AG09309 (cell line): ENCODE measurements around the gene C1QTNF4.

ENCODE experiments used
- DNase-seq: peaks from one replicate; pipeline ENCODE4 v3.0.0-alpha.2; 2010; ENCODE audit warnings: low read depth
- H3K4me3 ChIP-seq: 2 replicates; pipeline ENCODE4 v1.5.1; 2011; ENCODE audit warnings: mild to moderate bottlenecking, low read depth, low read length, moderate library complexity; ENCODE audit not compliant: control insufficient read depth
- CTCF ChIP-seq: IDR thresholded peaks from 2 replicates; pipeline ENCODE4 v1.5.1; 2011; ENCODE audit warnings: mild to moderate bottlenecking, low read depth, low read length, inconsistent platforms; ENCODE audit not compliant: insufficient read depth, control insufficient read depth; ENCODE audit errors: missing control alignments

The C1QTNF4 gene

GRCh38 chr11:47595029-47595428 lies 818 bp upstream of the C1QTNF4 start:
- no peak for DNase-seq
- no peak overlapping the region for H3K4me3 ChIP-seq
- TF ChIP-seq CTCF: no peak

GRCh38 chr11:47593492-47593933 lies 698 bp downstream of the C1QTNF4 start:
- no peak overlapping the region for H3K4me3 ChIP-seq
- TF ChIP-seq CTCF: no peak
- no peak for DNase-seq

- no peak for DNase-seq
- no peak for TF ChIP-seq CTCF
- no peak overlapping the region for H3K4me3 ChIP-seq
Measured at GRCh38 chr11:47592970-47593369, 1.2 kb downstream of the C1QTNF4 start.

- no peak for TF ChIP-seq CTCF
- no peak for DNase-seq
- H3K4me3 ChIP-seq: no peak overlapping the region
Measured at GRCh38 chr11:47592251-47592650, 2.0 kb downstream of the C1QTNF4 start.

GRCh38 chr11:47591764-47592163 lies 2.4 kb downstream of the C1QTNF4 start:
- no peak for TF ChIP-seq CTCF
- no peak overlapping the region for H3K4me3 ChIP-seq
- no peak for DNase-seq

GRCh38 chr11:47589977-47590861 lies 4.0 kb downstream of the C1QTNF4 start:
- no peak for TF ChIP-seq CTCF
- DNase-seq: no peak
- H3K4me3 ChIP-seq: no peak overlapping the region
